OCI-LY1 (cell line): ENCODE measurements around the gene ACCSL.

Experiments used
- H2AFZ ChIP-seq: fragments of 200-600 bp; sonication (generic), shearing (Covaris generic); 2 replicates; pipeline ENCODE4 v1.6.0; 2014; ENCODE audit warnings: antibody characterized with exemption, mild to moderate bottlenecking, low read length
- H3F3A ChIP-seq: fragments of 200-600 bp; sonication (generic), shearing (Covaris generic); 2 replicates; pipeline ENCODE4 v1.6.0; 2014; ENCODE audit warnings: mild to moderate bottlenecking, antibody characterized with exemption, low read length, moderate library complexity; ENCODE audit not compliant: insufficient read depth
- H3K27ac ChIP-seq: fragments of 200-600 bp; sonication (generic); 2 replicates; pipeline ENCODE4 v1.5.1; 2014; ENCODE audit warnings: low read length, mixed run types, mild to moderate bottlenecking, low read depth; ENCODE audit not compliant: poor library complexity, severe bottlenecking
- H3K27me3 ChIP-seq: fragments of 200-600 bp; sonication (generic); 2 replicates; pipeline ENCODE4 v1.6.0; 2014; ENCODE audit warnings: antibody characterized with exemption, mild to moderate bottlenecking, low read length, moderate library complexity; ENCODE audit not compliant: insufficient read depth
- H3K36me3 ChIP-seq: fragments of 200-600 bp; sonication (generic); 2 replicates; pipeline ENCODE4 v1.6.1; 2014; ENCODE audit warnings: mild to moderate bottlenecking, antibody characterized with exemption, low read length, moderate library complexity, mixed read lengths; ENCODE audit not compliant: insufficient read depth
- H3K4me1 ChIP-seq: fragments of 200-600 bp; sonication (generic); 2 replicates; pipeline ENCODE4 v1.5.1; 2014; ENCODE audit warnings: mild to moderate bottlenecking, low read length, moderate library complexity; ENCODE audit not compliant: insufficient read depth, severe bottlenecking
- H3K4me2 ChIP-seq: fragments of 200-600 bp; sonication (generic), shearing (Covaris generic); 2 replicates; pipeline ENCODE4 v1.6.1; 2014; ENCODE audit warnings: low read length
- H3K4me3 ChIP-seq: fragments of 200-600 bp; sonication (generic); 2 replicates; pipeline ENCODE4 v1.5.1; 2014; ENCODE audit warnings: low read length, low read depth, mild to moderate bottlenecking, mixed read lengths; ENCODE audit not compliant: poor library complexity, severe bottlenecking
- H3K79me2 ChIP-seq: fragments of 200-600 bp; shearing (Covaris generic); 2 replicates; pipeline ENCODE4 v1.6.1; 2016; ENCODE audit warnings: mixed run types, low read length, mixed read lengths; ENCODE audit not compliant: insufficient read depth
- H3K9ac ChIP-seq: fragments of 200-600 bp; sonication (generic), shearing (Covaris generic); 2 replicates; pipeline ENCODE4 v1.6.1; 2014; ENCODE audit warnings: mild to moderate bottlenecking, low read length, mixed read lengths
- H3K9me2 ChIP-seq: fragments of 200-600 bp; sonication (generic), shearing (Covaris generic); 2 replicates; pipeline ENCODE4 v1.6.1; 2014; ENCODE audit warnings: low read depth, mild to moderate bottlenecking, low read length, mixed read lengths
- H3K9me3 ChIP-seq: fragments of 200-600 bp; shearing (Covaris generic); 2 replicates; pipeline ENCODE4 v1.6.1; 2014; ENCODE audit warnings: low read length, mixed read lengths
- H4K20me1 ChIP-seq: fragments of 200-600 bp; sonication (generic), shearing (Covaris generic); 2 replicates; pipeline ENCODE4 v1.6.0; 2016; ENCODE audit warnings: mild to moderate bottlenecking, low read length; ENCODE audit not compliant: insufficient read depth
- CTCF ChIP-seq: fragments of 200-600 bp; sonication (generic), shearing (Covaris generic); IDR thresholded peaks from 2 replicates; pipeline ENCODE4 v1.5.1; 2017; ENCODE audit warnings: mild to moderate bottlenecking, antibody characterized with exemption, low read length, moderate library complexity, mixed read lengths
- EZH2 ChIP-seq: fragments of 200-600 bp; sonication (generic), shearing (Covaris generic); IDR thresholded peaks from 2 replicates; pipeline ENCODE4 v1.8.0; 2017; ENCODE audit warnings: borderline replicate concordance, mixed run types, mild to moderate bottlenecking, antibody characterized with exemption, low read length, moderate library complexity, mixed read lengths

Gene ACCSL

DNA sequence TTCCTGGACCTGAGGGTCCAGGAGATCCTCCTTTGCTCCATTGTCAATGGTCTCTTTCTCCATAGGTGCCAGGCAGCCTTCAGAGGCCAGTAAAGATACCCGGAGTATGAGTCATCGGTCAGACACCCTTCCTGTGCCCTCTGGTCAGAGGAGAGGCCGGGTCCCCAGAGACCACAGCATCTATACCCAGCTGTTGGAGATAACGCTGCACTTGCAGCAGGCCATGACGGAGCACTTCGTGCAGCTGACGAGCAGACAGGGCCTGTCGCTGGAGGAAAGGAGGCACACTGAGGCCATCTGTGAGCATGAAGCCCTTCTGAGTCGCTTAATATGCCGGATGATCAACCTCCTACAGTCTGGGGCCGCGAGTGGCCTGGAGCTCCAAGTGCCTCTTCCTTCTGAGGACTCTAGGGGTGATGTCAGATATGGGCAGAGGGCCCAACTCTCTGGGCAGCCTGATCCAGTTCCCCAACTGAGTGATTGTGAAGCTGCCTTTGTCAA, at the start of gene ACCSL:
TSS of gene ACCSL (plus strand) at position 51 of the 501 bp plus-strand sequence. CDS start at position 107, 56 bp downstream.
- TF ChIP-seq EZH2 (no peak), CTCF (no peak)
- no peak within 1 kb of the TSS for H3K4me3 ChIP-seq
- no peak within 1 kb of the TSS for H3K27ac ChIP-seq
- no peaks in the 10 kb centered on the region for H3K9me2 ChIP-seq
- H3K4me1 ChIP-seq, result no peaks in the 10 kb centered on the region
- no peak within 1 kb of the TSS for H3K4me2 ChIP-seq
- no peaks in the 10 kb centered on the region for H3K79me2 ChIP-seq
- H3K9me3 ChIP-seq, result no peaks in the 10 kb centered on the region
- no peaks in the 10 kb centered on the region for H4K20me1 ChIP-seq
- H2AFZ ChIP-seq, result no peak within 1 kb of the TSS
- H3K36me3 ChIP-seq, result no peaks in the 10 kb centered on the region
- no peaks in the 10 kb centered on the region for H3F3A ChIP-seq
- no peak within 1 kb of the TSS for H3K9ac ChIP-seq
- peaks cover 3% of the 10 kb centered on the region; the same call in 1 of the 2 replicates for H3K27me3 ChIP-seq

- no peak overlapping the region for H3K9ac ChIP-seq
- peaks cover 18% of the 10 kb centered on the region; the same call in 1 of the 2 replicates for H3K27me3 ChIP-seq
- H4K20me1 ChIP-seq, result no peaks in the 10 kb centered on the region
- no peak overlapping the region for H2AFZ ChIP-seq
- TF ChIP-seq EZH2 (no peak), CTCF (no peak)
- H3K79me2 ChIP-seq, result no peaks in the 10 kb centered on the region
- no peaks in the 10 kb centered on the region for H3K36me3 ChIP-seq
- H3K9me2 ChIP-seq, result no peaks in the 10 kb centered on the region
- no peak overlapping the region for H3K4me2 ChIP-seq
- no peaks in the 10 kb centered on the region for H3K9me3 ChIP-seq
- H3F3A ChIP-seq, result no peaks in the 10 kb centered on the region
- H3K4me3 ChIP-seq, result no peak overlapping the region
- H3K27ac ChIP-seq, result no peak overlapping the region
- no peaks in the 10 kb centered on the region for H3K4me1 ChIP-seq
These were observed 49.5 kb upstream of the ACCSL start for GRCh38 chr11:43998308-43998707.

- Histone ChIP-seq H3K4me3 (no peak overlapping the region), H3K4me1 (peaks cover 8% of the 10 kb centered on the region), H3K9me3 (no peaks in the 10 kb centered on the region), H3K79me2 (no peaks in the 10 kb centered on the region), H3K4me2 (no peak overlapping the region), H3K36me3 (no peaks in the 10 kb centered on the region), H3K9ac (no peak overlapping the region), H2AFZ (no peak overlapping the region), H3F3A (no peaks in the 10 kb centered on the region), H3K27ac (no peak overlapping the region), H4K20me1 (no peaks in the 10 kb centered on the region), H3K27me3 (0 out of 2 replicates have a peak, but pooled peaks cover 14% of the 10 kb centered on the region), H3K9me2 (no peaks in the 10 kb centered on the region)
- TF ChIP-seq EZH2 (no peak), CTCF (no peak)
These were observed 47.0 kb upstream of the ACCSL start for GRCh38 chr11:44000731-44001130.
